H1 (cell line): ENCODE data around the gene UBAP1L. TPM values are rescaled to one million over a fixed set of nuclear protein-coding genes. Genes with fewer than 3 reads are reported as not detected.

Experiments used
- RNF2 ChIP-seq: fragments of 200-900, 300-1000 bp; sonication (generic); IDR thresholded peaks from 2 replicates; pipeline ENCODE4 v1.7.1; 2016; ENCODE audit warnings: borderline replicate concordance, low read depth, mild to moderate bottlenecking, antibody characterized with exemption, low read length; ENCODE audit not compliant: poor library complexity, severe bottlenecking; ENCODE audit errors: missing control alignments
- polyA plus RNA-seq, 7 experiments: library from polyadenylated mRNA; depleted of rRNA in 3 of 7; stranded (reverse) in 5 of 7; unstranded in 2 of 7; fragments of >200 nt in 5 of 7; fragments of 200-250 nt in 2 of 7; gene quantifications; 1 replicate in 5 of 7; 2 replicates in 1 of 7; 4 replicates in 1 of 7; pipeline versions ENCODE4 v1.2.1 to v1.2.3, GENCODE V29; 2011 to 2013; ENCODE audit warnings: missing spikeins in 2 of 7, mixed read lengths in 2 of 7
- total RNA-seq: library from RNA; stranded (reverse); fragmentation: NEBNext Ultra II Directional; extraction: Animal tissue kit (Norgen Biotek cat#: 25700); gene quantifications from 2 replicates; pipeline ENCODE4 v1.2.1, GENCODE V29; 2021

Gene UBAP1L
- total and polyA plus RNA-seq, 2 of the 8 experiments (the other 6 are each of a cell fraction or from before 2014, with no cell fraction given): 0.67 to 1.7 TPM

GRCh38 chr15:65085990-65086679 is 28.9 kb downstream of the UBAP1L start (continued):
- no peak for TF ChIP-seq RNF2
